SH-SY5Y (cell line): ENCODE data around the gene AURKB.

Experiments used
- GATA2 ChIP-seq: IDR thresholded peaks from 2 replicates; pipeline ENCODE4 v1.6.1; 2011; ENCODE audit warnings: mild to moderate bottlenecking, low read depth, low read length
- GATA3 ChIP-seq: IDR thresholded peaks from 2 replicates; pipeline ENCODE4 v1.6.1; 2011; ENCODE audit warnings: low read depth, mild to moderate bottlenecking, low read length, moderate library complexity

GRCh38 chr17:8192070-8192815, 18.1 kb downstream of the AURKB start:
- peak; percentile 70 for TF ChIP-seq GATA2
- no peak for TF ChIP-seq GATA3
